IPS-18a (cell line): ENCODE measurements around the gene IQCM.

Experiments used
- H3K27ac ChIP-seq: one replicate; pipeline ENCODE4 v1.5.1; 2013; ENCODE audit warnings: low read length
- H3K27me3 ChIP-seq: one replicate; pipeline ENCODE4 v1.6.1; 2013; ENCODE audit warnings: mild to moderate bottlenecking, low read length; ENCODE audit not compliant: control insufficient read depth, insufficient read depth
- H3K36me3 ChIP-seq: one replicate; pipeline ENCODE4 v1.6.1; 2013; ENCODE audit warnings: low read depth, low read length; ENCODE audit not compliant: control insufficient read depth
- H3K4me1 ChIP-seq: one replicate; pipeline ENCODE4 v1.6.1; 2013; ENCODE audit warnings: low read depth, low read length; ENCODE audit not compliant: control insufficient read depth
- H3K4me3 ChIP-seq: one replicate; pipeline ENCODE4 v1.5.1; 2013; ENCODE audit warnings: low read length
- H3K9ac ChIP-seq: one replicate; pipeline ENCODE4 v1.6.1; 2013; ENCODE audit warnings: mild to moderate bottlenecking, low read length, moderate library complexity
- H3K9me3 ChIP-seq: one replicate; pipeline ENCODE4 v1.6.1; 2013; ENCODE audit warnings: low read depth, low read length; ENCODE audit not compliant: control insufficient read depth

Gene IQCM

DNA sequence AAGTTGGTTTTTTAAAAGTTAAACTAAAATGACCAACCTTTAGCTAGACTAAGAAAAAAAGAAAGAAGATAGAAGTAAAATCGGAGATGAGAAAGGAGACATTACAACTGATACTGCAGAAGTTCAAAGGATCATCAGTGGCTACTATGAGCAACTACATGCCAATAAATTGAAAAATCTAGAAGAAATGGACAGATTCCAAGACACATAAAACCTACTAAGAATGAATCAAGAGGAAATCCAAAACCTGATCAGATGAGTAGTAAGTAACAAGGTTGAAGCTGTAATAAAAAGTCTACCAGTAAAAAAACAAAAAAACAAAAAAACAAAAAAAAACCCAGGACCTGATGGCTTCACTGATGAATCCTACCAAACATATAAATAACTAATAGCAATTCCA is 16.1 kb downstream of the IQCM start:
- no peak overlapping the region for H3K27ac ChIP-seq
- no peaks in the 10 kb centered on the region for H3K27me3 ChIP-seq
- H3K36me3 ChIP-seq = no peaks in the 10 kb centered on the region
- H3K4me3 ChIP-seq = no peak overlapping the region
- H3K9ac ChIP-seq = no peak overlapping the region
- no peaks in the 10 kb centered on the region for H3K9me3 ChIP-seq
- no peaks in the 10 kb centered on the region for H3K4me1 ChIP-seq

DNA sequence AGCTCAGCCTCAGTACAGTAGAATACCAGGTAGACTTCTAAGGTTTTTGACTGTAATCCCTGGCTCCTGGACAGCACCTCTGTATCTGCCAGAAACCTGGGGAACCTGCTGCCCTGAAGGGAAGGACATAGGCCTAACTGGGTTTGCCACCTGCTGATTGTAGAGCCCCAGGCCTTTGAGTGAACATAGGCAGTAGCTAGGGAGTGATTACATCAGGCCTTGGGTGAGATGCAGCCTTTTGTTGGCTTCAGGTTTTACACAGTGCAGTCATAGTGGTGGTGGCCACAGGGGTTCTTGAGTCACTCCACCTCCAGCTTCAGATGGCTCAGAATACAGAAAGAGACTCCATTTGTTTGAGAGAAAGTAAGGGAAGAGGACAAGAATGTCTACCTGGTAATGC is 19.3 kb downstream of the IQCM start:
- H3K36me3 ChIP-seq = no peaks in the 10 kb centered on the region
- no peaks in the 10 kb centered on the region for H3K4me1 ChIP-seq
- no peaks in the 10 kb centered on the region for H3K27me3 ChIP-seq
- no peak overlapping the region for H3K9ac ChIP-seq
- H3K4me3 ChIP-seq = no peak overlapping the region
- no peak overlapping the region for H3K27ac ChIP-seq
- no peaks in the 10 kb centered on the region for H3K9me3 ChIP-seq

DNA sequence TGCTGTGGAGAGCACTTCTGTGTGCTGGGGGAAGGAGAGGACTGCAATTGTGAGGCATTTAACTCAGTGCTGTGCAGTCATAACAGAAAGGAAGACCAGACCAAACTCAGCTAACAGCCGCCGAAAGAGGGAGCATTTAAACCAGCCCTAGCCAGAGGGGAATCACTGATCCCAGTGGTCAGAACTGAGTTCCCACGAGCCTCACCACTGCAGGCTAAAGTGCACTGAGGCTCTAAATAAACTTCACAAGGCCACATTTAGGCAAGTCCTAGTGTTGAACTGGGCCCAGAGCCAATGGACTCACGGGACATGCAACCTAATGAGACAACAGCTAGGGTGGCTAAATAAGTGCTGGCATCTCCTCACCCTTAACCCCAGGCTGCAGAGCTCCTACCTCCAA is 20.4 kb downstream of the IQCM start:
- H3K36me3 ChIP-seq = no peaks in the 10 kb centered on the region
- no peaks in the 10 kb centered on the region for H3K9me3 ChIP-seq
- H3K4me1 ChIP-seq = no peaks in the 10 kb centered on the region
- no peak overlapping the region for H3K27ac ChIP-seq
- H3K27me3 ChIP-seq = no peaks in the 10 kb centered on the region
- H3K4me3 ChIP-seq = no peak overlapping the region
- no peak overlapping the region for H3K9ac ChIP-seq

DNA sequence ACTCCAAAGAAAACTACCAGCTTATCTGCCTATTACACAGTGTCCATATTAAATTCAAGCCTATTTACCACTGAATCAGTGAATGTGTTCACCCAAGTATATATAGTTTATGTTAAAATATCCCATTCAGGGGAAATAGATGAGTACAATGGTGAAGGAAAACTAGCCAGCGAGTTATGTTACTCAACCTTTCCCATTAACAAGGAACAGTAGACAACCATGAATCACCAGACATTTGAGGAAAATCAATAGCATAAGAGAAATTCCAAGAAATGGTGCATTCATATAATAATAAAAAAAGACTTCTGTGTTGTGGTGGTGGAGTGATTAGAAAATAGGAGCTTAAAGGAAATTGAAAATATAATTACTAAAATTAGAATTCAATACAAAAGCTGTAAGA is 21.3 kb downstream of the IQCM start:
- no peak overlapping the region for H3K27ac ChIP-seq

DNA sequence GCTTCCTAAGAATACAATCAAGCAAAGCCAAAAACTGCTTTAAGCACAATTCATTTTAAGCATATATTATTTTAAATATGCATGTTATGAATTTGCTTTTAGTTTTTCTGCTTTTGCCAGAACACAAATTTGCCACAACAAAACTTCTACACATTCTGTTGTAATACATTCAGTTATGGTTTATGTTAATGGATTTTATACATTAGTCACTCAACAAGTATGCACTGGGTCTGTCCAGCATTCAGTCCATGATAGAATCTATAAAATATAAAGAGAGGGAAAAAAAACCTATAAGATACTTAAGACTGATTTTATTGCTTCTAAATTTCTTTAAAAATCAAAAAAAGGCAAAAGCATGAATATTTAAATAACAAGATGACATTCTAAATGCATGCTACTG is 22.2 kb downstream of the IQCM start:
- H3K4me3 ChIP-seq = no peak overlapping the region
- no peaks in the 10 kb centered on the region for H3K36me3 ChIP-seq
- H3K27ac ChIP-seq = no peak overlapping the region
- H3K9ac ChIP-seq = no peak overlapping the region
- no peaks in the 10 kb centered on the region for H3K4me1 ChIP-seq
- no peaks in the 10 kb centered on the region for H3K9me3 ChIP-seq
- H3K27me3 ChIP-seq = no peaks in the 10 kb centered on the region

More for the DNA sequence above, 21.3 kb downstream of the IQCM start:
- Histone ChIP-seq H3K27me3 (no peaks in the 10 kb centered on the region), H3K9ac (no peak overlapping the region), H3K36me3 (no peaks in the 10 kb centered on the region), H3K4me1 (no peaks in the 10 kb centered on the region), H3K4me3 (no peak overlapping the region), H3K9me3 (no peaks in the 10 kb centered on the region)

DNA sequence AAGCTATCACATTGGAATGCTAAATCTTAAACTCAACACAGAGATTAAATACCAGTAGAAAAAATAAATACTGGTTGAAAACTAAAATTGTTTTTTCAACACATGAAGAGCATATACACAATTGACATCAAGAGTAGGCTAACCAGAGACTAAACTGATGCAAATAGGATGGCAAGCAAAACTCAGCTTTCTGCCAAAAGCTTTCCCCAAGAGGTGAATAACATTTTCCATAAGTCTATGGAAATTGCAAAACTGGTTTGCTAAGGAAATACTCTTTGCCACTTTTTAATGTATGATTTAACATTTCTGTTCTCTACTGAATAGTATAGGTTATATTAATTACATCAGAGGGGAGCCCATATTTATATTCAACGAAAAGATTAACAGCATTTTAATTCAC is 23.8 kb downstream of the IQCM start:
- Histone ChIP-seq H3K27ac (no peak overlapping the region), H3K36me3 (no peaks in the 10 kb centered on the region), H3K27me3 (no peaks in the 10 kb centered on the region), H3K9me3 (no peaks in the 10 kb centered on the region), H3K4me1 (no peaks in the 10 kb centered on the region), H3K9ac (no peak overlapping the region), H3K4me3 (no peak overlapping the region)

DNA sequence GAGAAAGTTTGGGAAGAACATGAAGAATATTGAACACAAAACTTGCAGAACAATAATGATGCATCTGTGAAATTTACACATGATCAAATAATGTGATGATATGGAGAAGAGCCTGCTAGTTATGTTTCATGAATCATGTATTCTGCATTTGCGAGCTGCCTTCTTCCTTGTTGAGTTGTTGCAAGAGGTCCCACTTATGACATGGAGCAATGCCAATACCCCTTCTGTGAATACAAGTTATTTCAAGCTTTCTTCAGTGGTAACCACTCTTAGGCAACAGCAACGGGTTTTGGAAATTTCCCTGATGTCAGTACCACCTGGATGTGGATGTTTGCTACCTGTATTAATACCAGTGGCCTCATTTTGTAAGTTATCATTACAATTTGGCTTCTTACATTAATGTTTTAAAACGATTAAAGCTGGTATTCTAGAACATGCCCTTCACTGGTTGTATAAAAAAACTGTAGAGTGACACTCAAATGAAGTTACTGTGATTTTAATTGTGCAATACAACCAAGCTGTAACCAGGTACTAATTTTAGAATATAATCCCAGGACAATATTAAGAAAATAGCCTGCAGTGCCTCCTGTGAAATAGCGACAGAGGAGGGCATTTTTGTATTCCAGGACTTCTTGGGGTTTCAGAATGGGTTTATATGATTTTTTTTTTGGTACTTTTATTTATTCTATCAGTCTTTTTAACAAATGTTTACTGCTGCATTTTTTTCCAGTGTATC is 25.3 kb downstream of the IQCM start:
- Histone ChIP-seq H3K9ac (no peak overlapping the region), H3K4me1 (peaks cover 3% of the 10 kb centered on the region), H3K27ac (no peak overlapping the region), H3K27me3 (no peaks in the 10 kb centered on the region), H3K9me3 (no peaks in the 10 kb centered on the region), H3K36me3 (no peaks in the 10 kb centered on the region), H3K4me3 (no peak overlapping the region)

DNA sequence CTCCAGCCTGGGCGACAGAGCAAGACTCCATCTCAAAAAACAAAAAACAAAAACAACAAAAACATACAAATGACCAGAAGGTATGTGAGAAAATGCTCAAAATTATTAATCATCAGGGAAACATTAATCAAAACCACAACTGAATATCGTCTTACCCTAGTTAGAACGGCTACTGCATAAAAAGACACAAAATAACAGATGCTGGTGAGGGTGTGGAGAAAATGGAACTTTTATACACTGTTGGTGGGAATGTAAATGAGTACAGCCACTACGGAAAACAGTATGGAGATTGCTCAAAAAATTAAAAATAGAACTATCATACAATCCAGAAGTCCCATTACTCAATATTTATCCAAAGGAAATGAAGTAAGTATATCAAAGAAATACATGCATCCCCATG is 27.3 kb downstream of the IQCM start:
- no peaks in the 10 kb centered on the region for H3K36me3 ChIP-seq
- H3K27me3 ChIP-seq = no peaks in the 10 kb centered on the region
- peaks cover 3% of the 10 kb centered on the region for H3K4me1 ChIP-seq

DNA sequence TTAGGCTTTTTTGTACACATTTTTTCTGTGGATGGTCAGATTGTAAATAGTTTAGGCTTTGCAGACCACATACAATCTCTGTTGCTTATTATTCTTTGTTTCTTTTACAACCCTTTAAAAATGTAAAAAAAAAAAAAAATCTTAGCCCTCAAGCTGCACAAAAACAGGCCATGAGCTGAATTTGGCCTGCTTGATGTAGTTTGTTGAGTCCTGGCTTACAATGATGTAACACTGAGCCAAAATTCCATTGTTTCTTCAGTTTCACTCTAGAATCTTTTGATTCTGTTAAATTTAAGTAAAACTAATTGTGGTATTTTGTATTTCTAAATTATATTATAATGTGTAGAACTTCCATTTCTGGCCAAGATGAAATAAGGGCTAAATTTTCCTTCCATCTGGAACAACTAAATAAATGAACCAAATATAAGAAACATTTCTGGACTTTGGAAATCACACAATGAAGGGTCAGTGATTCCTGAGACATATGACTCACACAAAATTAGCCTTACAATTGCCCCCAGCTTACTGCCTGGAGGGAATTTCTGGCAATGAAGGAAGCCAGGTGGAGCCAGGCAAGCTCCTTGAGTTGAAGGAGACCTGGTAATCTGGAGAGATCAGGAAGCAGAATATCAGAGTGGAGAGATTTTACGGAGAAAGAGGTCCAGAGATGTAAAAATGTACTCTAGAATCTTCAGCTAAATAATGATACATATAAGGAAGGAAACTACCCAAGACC is 29.8 kb downstream of the IQCM start:
- H3K27ac ChIP-seq = no peak overlapping the region
- H3K4me3 ChIP-seq = no peak overlapping the region
- no peaks in the 10 kb centered on the region for H3K27me3 ChIP-seq
- H3K36me3 ChIP-seq = no peaks in the 10 kb centered on the region
- no peaks in the 10 kb centered on the region for H3K9me3 ChIP-seq
- no peak overlapping the region for H3K9ac ChIP-seq
- peaks cover 3% of the 10 kb centered on the region for H3K4me1 ChIP-seq

More for the DNA sequence above, 27.3 kb downstream of the IQCM start:
- H3K9ac ChIP-seq = no peak overlapping the region
- H3K27ac ChIP-seq = no peak overlapping the region
- no peak overlapping the region for H3K4me3 ChIP-seq
- H3K9me3 ChIP-seq = no peaks in the 10 kb centered on the region

DNA sequence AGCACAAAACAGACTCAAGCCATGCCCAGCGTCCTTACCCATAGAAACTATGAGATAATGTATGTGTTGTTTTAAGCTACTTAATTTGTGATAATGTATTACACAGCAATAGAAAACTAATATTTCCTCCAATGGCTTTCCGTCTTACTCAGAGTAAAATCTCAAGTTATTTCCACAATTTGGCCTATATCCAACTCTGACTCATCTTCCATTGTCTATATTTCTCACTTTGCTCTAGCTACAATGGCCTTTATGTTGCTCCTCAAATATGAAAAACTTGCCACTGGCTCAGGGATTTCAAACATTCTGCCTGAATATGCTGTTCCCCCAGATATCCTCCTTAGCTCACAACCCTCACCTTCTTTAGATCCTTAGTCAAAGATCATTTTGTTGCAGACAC is 31.6 kb downstream of the IQCM start:
- Histone ChIP-seq H3K27me3 (no peaks in the 10 kb centered on the region), H3K9ac (no peak overlapping the region), H3K9me3 (no peaks in the 10 kb centered on the region), H3K36me3 (no peaks in the 10 kb centered on the region), H3K4me3 (no peak overlapping the region), H3K4me1 (peaks cover 3% of the 10 kb centered on the region), H3K27ac (no peak overlapping the region)

DNA sequence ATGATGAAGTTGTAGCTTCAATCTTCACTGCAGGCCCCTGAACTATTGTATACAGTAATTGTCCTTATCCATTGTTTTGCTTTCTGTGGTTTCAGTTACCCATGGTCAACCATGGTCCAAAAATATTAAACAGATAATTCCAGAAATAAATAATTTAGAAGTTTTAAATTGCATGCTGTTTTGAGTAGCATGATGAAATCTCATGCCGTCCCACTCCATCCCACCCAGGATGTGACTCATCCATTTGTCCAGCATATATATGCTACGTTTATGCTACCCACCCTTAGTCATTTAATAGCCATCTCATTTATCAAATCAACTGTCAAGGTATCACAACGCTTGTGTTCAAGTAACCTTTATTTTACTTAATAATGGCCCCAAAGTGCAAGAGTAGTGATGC is 34.5 kb downstream of the IQCM start:
- no peak overlapping the region for H3K4me3 ChIP-seq
- H3K9ac ChIP-seq = no peak overlapping the region
- no peaks in the 10 kb centered on the region for H3K27me3 ChIP-seq
- H3K9me3 ChIP-seq = no peaks in the 10 kb centered on the region
- no peak overlapping the region for H3K27ac ChIP-seq
- no peaks in the 10 kb centered on the region for H3K36me3 ChIP-seq
- H3K4me1 ChIP-seq = peaks cover 2% of the 10 kb centered on the region

DNA sequence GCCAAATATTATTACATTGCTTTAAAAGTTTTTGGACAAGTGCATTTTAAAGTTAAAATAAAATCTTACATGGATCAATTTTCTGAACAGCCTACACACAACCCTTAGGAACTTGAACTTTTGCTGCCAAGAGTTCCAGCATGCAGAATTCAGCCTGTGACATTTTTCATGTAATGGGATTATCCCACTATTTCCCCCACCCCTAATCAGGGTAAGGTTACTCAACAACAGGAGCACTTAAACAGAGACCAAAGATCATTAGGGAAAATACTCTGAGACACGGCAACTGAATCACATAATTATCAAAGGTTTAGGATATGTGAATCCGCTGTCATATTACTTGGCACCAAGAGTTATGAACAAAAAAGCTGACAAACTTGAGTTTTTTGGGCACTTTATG is 47.2 kb downstream of the IQCM start:
- H3K4me1 ChIP-seq = no peaks in the 10 kb centered on the region
- H3K27ac ChIP-seq = no peak overlapping the region
- no peak overlapping the region for H3K4me3 ChIP-seq
- H3K9ac ChIP-seq = no peak overlapping the region
- no peaks in the 10 kb centered on the region for H3K36me3 ChIP-seq
- H3K9me3 ChIP-seq = no peaks in the 10 kb centered on the region
- H3K27me3 ChIP-seq = no peaks in the 10 kb centered on the region
